ENCODE measurements around the gene SUN2.

SUN2 gene

DNA sequence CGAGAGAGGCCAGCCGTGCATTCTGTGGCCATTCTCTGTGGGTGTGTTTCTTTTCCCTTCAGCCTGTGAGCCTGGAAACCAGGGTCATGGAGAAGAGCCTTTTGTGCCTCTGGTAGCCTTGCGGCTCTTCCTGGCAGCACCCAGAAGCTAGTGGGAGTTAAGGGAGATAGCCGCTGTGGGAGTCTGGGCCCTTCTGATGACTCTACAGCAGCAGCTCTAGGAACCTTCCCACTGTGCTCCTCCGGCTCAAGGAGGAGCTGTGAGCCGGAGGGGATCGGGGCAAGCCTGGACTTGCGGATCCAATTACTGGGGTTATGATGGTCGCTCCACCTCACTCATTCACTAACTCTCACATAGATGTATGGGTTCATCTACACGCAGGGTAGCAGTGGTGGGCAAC lies 39.5 kb downstream of the SUN2 start:
- DNase-seq (ENCODE audit: low read depth in 2 of 2) = no peak

DNA sequence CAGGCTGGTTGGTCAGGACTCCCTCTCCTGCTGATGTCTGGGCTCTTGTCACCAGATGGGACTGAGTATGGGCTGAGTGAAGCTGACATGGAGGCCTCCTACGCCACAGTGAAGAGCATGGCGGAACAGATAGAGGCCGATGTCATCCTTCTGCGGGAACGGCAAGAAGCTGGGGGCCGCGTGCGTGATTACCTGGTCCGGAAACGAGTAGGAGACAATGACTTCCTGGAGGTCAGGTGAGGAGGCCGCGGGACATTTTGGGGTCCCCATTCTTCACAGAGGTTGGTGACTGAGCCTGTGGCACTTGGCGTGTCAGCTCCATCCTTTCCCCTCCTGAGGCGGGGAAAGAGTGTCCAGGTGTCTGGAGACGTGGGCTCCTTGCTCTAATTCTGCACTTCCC lies 39.9 kb downstream of the SUN2 start:
- no peak for DNase-seq (ENCODE audit: low read depth in 2 of 2)

DNA sequence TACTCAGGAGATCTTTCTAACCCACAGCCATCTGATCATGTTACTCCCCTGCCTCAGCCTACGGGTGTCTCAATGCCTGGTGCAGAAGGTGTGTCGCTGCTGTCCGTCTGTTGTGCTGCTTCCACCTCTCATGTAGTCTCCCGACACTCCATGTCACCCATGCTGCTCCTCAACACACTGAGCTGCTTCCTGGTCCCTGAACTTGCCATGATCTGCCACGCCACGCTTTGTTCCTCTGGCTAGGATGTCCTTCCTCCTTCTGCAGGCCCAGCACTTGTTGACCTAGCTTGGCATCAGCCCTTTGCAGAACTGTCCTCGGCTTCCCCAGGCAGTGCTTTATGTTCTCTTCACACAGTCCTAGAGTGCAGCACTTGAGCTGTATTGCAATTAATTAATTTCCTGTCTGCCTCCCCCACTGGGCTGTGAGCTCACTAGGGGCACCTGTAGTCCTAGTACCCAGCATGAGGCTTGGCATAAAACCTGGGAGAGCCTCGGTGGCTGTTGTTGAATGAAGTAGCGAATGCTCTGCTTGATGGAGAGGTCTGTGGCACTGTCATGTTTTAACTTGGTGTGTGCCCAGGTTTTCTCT lies 40.5 kb downstream of the SUN2 start:
- no peak for DNase-seq (ENCODE audit: low read depth in 2 of 2)

DNA sequence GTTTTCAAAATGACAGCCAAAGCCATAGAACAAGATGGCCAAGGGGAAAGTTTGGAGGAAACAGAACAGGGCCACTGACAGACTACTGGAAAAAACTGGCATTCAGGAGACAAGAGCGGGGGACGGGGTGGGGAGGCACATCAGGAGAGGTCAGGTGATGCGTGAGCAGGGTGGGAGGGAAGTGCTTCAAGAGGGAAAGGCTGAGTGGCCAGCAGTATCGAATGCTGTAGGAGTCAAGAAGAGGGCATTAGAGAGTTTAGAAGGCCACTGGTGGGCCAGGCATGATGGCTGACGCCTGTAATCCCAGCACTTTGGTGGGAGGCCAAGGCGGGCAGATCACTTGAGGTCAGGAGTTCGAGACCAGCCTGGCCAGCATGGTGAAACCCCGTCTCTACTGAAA lies 41.9 kb downstream of the SUN2 start:
- no peak for DNase-seq (ENCODE audit: low read depth in 2 of 2)

DNA sequence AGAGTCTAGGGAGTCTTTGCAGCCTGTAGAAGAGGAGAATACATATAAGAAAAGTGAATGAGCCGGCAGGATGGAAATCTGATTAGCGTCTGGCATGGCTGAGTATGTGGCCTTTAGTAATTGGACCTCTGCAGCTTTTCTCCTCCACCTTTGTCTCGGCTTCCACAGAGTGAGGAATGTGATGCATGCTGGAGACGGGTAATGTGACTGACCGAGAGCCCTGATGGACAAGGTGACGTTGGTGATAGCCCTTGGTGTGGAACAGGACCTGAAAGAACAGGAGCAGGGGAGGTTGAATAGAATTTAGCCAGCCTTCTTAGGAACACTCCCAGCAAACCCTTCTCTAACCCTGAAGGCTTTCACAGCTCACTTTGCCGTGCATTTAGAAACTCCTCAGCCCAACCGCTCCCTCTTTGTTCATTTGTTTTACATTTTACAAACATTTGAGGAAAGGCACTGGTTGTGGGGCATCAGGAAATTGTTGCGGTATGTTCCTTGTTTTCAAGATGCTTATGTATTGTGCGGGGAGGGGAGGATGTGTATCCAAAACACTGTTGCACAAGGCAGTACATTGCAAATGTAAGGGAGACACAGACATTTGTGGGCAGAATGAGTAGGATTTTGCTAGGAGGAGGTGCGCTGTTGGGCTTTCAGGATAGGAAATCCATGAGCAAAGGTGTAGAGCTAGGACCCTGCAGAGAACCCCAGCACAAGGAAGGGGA lies 43.2 kb downstream of the SUN2 start:
- DNase-seq (ENCODE audit: low read depth in 2 of 2) = no peak

DNA sequence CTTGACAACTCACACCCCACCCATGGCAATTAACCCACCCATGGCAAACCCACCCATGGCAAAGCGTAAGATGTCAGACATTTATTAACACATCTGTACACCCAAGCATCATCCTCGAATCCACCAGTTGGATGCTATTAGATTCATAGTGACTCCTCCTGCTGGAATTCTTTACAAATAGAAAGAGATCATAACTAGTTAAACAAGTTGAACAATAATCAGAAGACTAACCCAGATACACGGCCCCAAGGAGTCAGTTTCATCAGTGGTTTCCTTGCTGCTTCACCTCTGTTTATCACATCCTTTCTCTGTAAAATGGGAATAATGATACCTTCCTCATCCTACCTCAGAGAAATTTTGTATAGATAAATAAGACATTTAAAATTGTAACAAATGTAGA lies 44.9 kb downstream of the SUN2 start:
- DNase-seq (ENCODE audit: low read depth in 2 of 2) = no peak

DNA sequence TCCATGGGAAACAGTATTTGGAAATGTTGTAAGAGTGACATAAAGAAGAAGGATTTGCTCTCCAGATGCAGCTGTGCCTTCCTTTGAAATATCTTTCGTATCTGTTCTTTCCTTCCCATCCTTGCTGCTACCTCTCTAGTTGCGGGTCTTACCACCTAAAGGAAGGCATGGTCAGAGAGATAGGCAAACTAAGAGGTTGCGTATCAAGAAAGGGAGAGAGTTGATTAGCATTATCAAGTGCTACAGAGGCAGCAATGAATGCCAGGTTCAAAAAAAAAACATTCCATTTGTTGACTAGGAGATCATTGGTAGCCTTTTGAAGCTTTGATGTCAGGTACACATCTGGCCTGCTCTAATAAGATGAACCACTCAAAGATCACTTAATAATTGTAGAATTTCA lies 45.4 kb downstream of the SUN2 start:
- no peak for DNase-seq (ENCODE audit: low read depth in 2 of 2)

DNA sequence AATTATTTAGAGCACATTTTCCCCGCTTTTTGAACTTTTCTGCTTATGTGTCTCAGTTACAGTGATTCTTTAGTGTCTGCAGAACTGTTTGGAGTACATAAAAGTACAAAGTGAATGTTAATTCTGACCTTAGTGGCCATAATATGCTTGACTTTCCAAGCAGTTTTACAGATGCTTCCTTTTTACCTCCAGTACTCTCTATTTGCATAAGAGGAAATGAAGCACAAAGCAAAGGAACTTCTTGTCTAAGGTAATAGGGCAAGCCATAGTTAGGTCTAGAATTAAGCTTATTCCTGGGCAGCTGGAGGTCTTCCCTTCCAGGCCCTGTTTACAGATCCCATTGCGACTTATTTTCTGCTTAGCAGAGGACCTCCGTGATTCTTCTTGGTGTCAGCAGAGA lies 46.5 kb downstream of the SUN2 start:
- DNase-seq (ENCODE audit: low read depth in 2 of 2) = no peak

DNA sequence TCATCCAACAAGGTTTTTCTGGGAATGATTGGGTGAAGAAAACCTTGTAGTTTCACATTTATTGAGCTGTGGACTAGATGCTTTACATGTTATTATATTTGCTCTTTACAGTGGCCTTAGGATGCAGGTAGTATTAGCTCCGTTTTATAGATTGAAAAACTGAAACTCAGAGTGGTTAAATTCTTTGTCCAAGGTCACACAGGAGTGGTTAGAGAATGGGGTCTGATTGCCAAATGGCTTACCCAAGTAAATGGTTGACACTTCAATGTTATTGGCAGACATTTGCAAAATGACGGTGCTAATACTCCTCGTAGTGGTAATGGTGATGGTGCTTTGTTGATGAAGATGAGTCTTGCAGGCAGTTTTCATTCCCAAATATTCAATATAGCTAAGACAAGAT lies 47.8 kb downstream of the SUN2 start:
- no peak for DNase-seq (ENCODE audit: low read depth in 2 of 2)

DNA sequence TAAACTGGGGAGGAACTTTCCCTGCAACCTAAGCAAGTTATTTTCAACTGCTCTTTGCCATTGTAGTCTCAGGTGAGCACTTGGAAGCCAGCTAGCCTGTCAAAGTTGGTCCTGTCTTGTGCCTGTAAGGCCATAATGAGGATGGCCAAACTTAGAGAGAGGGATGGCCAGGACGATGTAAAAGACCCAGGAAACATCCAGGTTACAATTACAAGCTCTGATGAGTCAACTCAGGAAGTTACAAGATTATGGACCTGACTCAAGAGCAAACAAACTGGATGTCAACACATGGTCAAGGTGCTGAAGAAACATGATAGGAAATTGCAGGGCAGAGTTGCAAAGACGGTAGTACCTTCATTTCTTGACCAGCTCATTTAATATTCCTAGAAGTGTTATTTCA lies 48.5 kb downstream of the SUN2 start:
- no peak for DNase-seq (ENCODE audit: low read depth in 2 of 2)

DNA sequence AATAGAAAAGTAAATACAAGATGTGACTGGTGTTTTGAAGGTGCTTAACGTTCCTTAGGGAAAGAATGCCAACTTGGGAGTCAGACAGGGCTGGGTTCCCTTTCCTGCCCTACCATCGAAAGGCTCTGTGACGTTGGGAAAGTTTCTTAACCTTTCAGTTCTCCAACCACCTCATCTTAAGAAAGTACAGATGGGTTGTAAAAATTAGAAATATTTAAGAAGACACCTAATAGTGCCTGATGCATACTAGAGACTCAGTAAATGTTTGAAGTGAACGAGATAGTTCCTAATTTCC lies 49.0 kb downstream of the SUN2 start:
- DNase-seq (ENCODE audit: low read depth in 2 of 2) = no peak

DNA sequence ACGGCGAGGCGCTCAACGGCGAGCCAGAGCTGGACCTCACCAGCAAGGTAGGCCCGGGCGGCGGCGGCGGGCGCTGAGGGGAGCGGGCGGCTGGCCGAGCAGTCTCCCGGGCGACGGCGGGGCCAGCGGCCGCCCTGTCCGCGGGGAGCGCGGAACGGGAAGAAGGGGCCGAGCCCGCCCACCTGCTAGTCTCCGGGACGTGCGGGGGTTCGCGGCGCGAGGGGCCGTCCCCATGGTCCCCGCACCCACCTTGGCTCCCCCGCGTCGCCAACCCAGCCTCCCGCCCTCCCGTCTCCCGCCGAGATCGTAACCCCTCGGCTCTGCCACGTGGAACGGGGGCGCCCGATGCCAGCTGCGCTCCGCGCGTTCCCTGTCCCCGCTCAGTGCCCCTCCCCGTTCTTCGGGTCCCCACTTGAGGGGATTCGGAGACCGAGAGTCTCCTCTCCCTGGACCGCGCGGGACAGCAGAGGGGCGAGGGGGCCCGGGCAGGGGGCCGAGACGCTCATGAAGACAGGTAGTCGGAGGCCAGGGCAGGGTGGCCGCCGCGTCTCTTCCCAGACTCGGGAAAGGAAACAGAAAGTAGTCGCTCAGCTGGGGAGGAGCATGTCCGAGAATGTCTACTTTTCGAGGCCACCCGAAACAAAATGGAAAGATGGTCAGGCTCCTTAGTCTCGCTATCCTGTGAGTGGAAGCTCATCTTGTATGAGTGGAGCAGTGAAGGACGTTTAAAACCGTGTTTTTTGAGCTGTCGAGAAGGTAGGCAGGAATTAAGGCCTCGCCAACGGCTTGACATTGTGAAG lies 49.5 kb downstream of the SUN2 start:
- peak in 1 of 2 experiments; percentile 17 for DNase-seq (ENCODE audit: low read depth in 2 of 2)

DNA sequence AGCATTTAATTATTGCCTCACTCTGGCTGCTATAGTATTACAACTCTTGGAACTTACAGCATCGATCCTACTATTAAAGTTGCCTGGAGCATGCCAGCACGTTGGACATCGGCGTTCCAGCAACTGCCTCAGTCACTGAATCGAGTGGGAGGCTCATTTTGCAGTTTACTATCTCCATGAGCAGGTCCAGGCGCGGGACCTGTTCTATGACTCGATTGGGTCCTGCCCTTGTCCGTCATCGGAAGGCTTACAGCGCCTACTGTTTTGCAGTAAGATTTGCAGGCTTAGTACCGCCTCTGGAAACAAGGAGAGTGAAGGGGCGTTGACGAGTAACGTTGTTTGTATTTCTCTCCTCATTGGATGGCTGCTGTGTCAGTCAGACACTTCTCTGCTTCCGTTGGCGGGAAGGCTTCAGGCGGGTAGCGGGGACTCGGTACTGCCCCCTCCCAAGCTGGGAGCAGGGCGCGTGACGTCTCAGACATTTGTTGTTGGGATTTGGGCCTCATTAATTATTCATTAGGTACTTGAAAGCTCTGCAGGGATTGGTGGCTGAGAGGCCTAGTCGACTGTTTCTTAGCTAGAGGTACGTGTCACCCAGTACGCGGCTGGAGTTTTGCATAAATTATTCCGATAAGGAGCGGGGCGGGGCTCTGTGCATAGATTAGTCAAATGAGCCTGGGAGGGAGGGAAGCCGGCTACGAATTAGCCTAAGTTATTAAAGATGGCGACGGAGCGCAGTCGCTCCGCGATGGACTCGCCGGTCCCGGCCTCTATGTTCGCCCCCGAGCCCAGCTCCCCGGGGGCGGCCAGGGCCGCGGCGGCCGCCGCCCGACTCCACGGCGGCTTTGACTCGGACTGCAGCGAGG lies 50.3 kb downstream of the SUN2 start, which contains the start of gene GTPBP1:
Gene GTPBP1, plus strand, starts transcription at position 710 of the 866 bp plus-strand sequence. Its CDS starts 12 bp downstream, at position 722.
- peak; percentile 91 to 93 for DNase-seq (ENCODE audit: low read depth in 2 of 2)

DNA sequence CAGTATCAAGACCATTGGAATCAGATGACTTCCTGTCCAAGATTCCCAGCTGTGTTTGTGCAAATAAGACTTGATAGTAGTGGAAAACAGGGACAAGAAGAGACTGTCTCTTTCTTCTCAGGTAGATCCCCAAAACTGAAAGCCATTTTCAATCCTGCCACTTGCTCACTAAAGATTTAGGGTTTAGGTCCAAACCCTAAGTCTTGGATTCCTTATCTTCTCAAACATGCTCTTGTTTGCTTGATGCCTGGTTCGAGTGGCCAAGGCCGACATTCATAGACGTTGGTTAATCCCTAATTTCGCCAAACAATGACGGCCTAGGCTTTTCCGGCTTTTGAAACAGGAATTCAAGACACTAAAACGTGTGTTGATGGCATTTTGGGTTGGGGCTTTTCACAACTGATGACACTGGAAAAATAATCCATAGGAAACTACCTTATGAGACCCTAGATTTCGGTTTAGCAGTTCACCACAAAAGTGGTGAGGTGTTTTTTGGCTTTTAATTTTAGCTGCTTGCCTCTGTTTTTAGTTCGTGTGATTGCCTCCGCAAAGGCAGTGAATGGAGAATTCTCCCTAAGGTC lies 51.1 kb downstream of the SUN2 start:
- DNase-seq (ENCODE audit: low read depth in 2 of 2) = no peak

DNA sequence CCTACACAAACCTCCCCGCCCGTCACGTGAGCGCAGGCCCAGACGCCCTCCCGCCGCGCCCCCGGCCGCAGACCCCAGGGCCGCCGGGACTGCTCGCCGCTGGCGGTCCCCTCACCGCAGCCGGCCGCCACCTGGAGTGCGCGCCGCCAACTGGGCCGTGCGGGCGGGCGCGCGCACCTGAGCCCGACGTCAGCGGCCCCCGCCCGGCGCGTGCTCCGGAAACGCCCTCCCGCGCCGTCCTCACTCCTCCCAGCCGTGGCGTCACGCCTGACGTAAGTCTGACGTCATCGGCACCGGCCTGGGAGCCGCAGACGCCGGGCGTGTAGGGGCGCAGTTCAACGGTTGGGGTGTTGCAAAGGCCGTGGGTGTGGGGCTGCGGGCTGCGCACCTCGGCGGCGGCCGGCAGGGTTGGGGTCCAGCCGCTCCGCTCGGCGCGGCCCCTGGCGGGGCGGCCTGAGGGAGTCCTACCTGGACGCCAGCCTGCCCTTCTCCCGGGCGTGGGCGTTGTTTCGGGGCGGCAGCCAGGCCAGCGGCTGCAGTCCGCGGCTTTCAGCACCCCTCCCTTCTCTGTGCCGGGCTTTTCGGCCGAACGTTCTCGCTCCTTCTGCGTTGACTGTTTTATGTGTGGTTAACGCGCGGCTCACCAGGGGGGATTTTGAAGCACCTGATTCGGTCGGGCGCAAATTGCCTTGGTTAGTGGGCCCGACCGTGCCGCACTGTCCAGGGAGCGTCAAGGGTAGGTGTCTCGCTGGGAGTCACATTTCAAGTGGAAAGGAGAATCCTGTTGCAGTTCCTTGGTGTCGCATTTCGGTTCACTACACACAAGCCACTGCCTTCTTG lies 54.8 kb downstream of the SUN2 start, which contains the start of gene JOSD1:
Gene JOSD1, minus strand, starts transcription at position 155 of the 840 bp plus-strand sequence. CDS start 956 bp downstream, outside the sequence.
- DNase-seq (ENCODE audit: low read depth in 2 of 2) = peak; percentile 95 to 97

DNA sequence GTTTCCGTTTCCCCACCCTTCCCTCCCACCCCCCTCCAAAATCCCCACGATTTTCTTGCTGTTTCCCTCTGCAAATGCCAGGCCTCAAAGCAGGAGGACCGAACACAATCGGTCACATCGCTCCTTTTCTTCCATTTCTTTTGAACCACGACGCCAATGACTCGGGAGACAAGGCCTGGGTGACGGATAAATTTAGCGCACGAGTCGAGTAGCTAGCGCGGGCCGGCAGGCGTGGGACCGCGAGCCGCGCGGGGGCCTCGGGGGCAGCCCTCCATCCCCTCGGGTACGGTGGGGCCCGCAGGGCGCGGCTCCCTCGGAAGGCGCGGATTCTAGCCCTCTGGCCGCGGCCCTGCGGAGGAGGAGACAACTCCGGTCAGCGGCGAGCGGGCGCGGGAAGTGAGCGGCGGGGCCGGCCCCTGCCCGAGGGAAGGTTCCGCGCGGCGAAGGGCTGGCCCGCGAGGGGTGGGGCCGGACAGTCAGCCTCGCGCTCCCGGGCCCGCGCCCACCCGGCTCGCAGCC lies 55.5 kb downstream of the SUN2 start:
- DNase-seq (ENCODE audit: low read depth in 2 of 2) = peak in 1 of 2 experiments; percentile 40

DNA sequence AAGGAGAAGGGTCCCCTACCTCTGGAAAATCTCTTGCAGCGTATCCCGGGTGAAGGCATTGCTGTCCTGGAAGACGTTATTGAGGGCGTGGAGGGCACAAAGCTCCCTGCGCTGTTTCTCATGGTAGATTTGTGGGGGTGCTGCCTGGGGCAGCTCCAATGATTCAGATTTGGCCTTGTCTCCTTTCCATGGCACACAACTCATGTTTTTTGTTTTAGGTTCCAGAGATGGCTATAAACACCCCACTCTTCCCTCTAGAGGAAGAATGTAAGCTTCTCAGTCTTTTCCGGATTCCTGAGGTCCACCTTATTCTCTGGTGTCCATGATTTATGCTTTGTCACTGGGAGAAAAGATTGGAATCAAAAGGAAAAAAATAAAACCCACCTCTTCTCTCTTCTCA lies 56.0 kb downstream of the SUN2 start:
- no peak for DNase-seq (ENCODE audit: low read depth in 2 of 2)

DNA sequence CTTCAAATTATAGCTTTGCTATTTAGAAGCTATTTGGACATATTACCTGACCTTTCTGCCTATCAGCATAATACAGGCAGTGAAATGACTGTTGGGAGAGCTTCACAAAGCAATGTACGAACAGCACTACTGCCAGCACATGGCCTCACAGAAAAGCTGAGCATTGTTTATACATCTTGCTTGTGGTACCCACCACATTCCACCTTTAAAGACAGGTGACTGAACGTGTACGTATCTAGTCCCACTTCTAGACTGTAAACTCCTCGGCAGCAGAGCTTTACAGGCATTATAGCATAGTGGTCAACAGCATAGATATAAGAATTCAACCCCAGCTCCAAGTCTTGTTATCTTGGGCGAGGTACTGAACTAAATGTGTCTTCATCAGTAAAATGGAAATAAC lies 56.7 kb downstream of the SUN2 start:
- no peak for DNase-seq (ENCODE audit: low read depth in 2 of 2)

DNA sequence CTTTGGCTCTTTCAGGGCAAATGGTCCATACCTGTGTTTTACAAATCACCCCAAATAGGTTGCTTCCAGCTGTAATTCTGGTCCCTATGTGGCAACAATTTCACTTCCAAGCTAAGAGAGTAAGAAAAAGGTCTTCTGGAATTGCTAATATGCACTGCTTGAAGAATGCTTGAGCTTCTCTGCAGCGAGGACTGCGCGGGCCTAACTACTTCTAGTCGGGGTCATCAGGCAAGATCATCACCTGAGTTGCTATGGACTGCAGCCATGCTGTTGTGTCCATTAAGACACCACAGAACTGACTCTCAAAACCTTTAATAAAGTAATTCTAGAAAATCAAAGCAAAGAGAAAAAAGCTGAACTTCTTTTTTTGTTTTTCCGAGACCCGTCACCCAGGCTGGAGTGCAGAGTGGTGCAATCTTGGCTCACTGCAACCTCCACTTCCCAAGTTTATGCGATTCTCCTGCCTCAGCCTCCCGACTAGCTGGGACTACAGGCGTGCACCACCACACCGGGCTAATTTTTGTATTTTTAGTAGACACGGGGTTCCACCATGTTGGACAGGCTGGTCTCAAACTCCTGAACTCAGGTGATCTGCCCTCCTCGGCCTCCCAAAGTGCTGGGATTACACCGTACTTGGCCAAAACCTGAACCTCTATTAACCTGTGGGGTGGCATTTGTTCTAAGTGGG lies 57.2 kb downstream of the SUN2 start:
- DNase-seq (ENCODE audit: low read depth in 2 of 2) = no peak

All from stimulated activated CD4-positive, alpha-beta T cell treated with anti-CD3 and anti-CD28 coated beads, Interleukin-12 subunit alpha, Interleukin-12 subunit beta, amount 100 ng/mL, for 24 hours (primary cell).